Neutrophil (primary cell): ENCODE data around the gene CBR1.

Experiments
- H3K27ac ChIP-seq: fragments of 200-600 bp; sonication (generic); 2 replicates; pipeline ENCODE4 v1.5.1; 2016; ENCODE audit warnings: mild to moderate bottlenecking, moderate library complexity
- H3K27me3 ChIP-seq: fragments of 200-600 bp; sonication (generic); 2 replicates; pipeline ENCODE4 v1.6.0; 2016; ENCODE audit warnings: mild to moderate bottlenecking
- H3K36me3 ChIP-seq: fragments of 200-600 bp; sonication (generic); 2 replicates; pipeline ENCODE4 v1.5.1; 2017
- H3K4me1 ChIP-seq, 2 experiments: fragments of 200-600 bp in 1 of 2; sonication (generic) in 1 of 2; 1 replicate in 1 of 2; 2 replicates in 1 of 2; pipeline versions ENCODE4 v1.5.1 to v1.6.1; 2013 to 2016; ENCODE audit warnings: low read depth in 1 of 2, low read length in 1 of 2, mild to moderate bottlenecking in 1 of 2, moderate library complexity in 1 of 2; ENCODE audit not compliant: control insufficient read depth in 1 of 2, insufficient read depth in 1 of 2
- H3K4me3 ChIP-seq, 2 experiments: fragments of 200-600 bp in 1 of 2; sonication (generic) in 1 of 2; 1 replicate in 1 of 2; 2 replicates in 1 of 2; pipeline ENCODE4 v1.5.1; 2013 to 2016; ENCODE audit warnings: low read depth in 1 of 2, low read length in 1 of 2, mild to moderate bottlenecking in 1 of 2, moderate library complexity in 1 of 2
- H3K9me3 ChIP-seq: fragments of 200-600 bp; sonication (generic); 2 replicates; pipeline ENCODE4 v1.5.1; 2016
- CTCF ChIP-seq: fragments of 200-600 bp; sonication (generic); IDR thresholded peaks from 2 replicates; pipeline ENCODE4 v1.5.1; 2016; ENCODE audit warnings: antibody characterized with exemption

CBR1 gene

DNA sequence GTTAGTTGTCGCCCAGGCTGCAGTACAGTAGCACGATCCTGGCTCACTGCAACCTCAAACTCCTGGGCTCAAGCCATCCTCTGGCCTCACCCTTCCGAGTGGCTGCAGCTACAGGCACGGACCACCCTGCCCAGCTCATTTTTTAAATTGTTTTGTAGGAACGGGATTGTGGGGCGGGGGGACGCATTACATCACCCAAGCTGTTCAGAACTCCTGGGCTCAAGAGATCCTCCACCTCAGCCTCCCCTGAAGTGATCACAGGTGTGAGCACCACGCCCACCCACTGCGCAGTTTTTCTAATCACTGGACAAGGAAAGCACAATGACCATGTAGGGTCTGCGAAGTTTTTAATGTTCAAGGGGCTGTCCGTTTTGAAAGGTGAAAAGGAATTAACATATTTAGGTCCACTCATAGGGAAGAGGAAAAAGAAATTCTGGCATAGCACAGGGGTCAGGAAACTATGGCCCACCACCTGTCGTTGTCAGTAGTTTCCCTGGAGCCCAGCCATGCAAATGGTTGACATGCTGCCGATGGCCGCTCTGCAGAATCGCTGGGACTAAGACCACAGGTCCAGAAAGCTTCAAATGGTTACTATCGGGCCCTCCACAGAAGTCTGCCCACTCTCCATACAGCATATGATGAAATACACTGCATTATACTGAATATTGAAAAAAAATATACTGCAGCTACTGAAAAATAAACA is 35.5 kb upstream of the CBR1 start:
- peaks cover 48% of the 10 kb centered on the region for H3K36me3 ChIP-seq
- H3K4me1 ChIP-seq, result no peaks in the 10 kb centered on the region
- no peak for TF ChIP-seq CTCF
- no peaks in the 10 kb centered on the region for H3K9me3 ChIP-seq
- H3K27ac ChIP-seq, result no peak overlapping the region
- no peaks in the 10 kb centered on the region for H3K27me3 ChIP-seq
- H3K4me3 ChIP-seq, result no peak overlapping the region

DNA sequence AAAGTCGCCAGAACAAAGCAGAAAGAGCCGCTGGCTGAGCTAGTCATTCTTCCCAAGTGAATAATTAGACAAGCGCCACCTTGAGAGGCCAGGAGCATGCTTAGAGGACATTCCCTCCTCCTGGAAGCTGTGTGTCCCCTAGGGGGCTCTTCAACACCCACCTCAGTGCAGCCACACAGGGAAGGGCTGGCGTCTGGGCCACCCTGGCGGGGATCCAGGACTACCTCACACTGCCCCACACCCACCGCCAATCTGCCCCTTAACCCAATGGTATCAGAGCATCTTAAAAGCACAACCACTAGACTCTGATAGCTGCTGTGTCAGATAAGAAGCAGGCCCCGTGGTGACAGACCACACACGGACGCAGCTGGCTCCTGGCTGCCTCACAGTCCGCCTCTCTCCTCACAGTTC is 34.4 kb upstream of the CBR1 start:
- no peaks in the 10 kb centered on the region for H3K9me3 ChIP-seq
- no peaks in the 10 kb centered on the region for H3K4me1 ChIP-seq
- no peaks in the 10 kb centered on the region for H3K27me3 ChIP-seq
- no peak for TF ChIP-seq CTCF
- H3K36me3 ChIP-seq, result peaks cover 55% of the 10 kb centered on the region
- no peak overlapping the region for H3K27ac ChIP-seq
- no peak overlapping the region for H3K4me3 ChIP-seq

- H3K27ac ChIP-seq, result no peak overlapping the region
- no peak overlapping the region for H3K4me3 ChIP-seq
- H3K4me1 ChIP-seq, result no peaks in the 10 kb centered on the region
- H3K9me3 ChIP-seq, result no peaks in the 10 kb centered on the region
- no peaks in the 10 kb centered on the region for H3K27me3 ChIP-seq
- no peak for TF ChIP-seq CTCF
- peaks cover 78% of the 10 kb centered on the region for H3K36me3 ChIP-seq
Observed at GRCh38 chr21:36038701-36039497, 30.9 kb upstream of the CBR1 start.

- Histone ChIP-seq H3K27me3 (no peaks in the 10 kb centered on the region), H3K36me3 (peaks cover 79% of the 10 kb centered on the region), H3K4me1 (no peaks in the 10 kb centered on the region), H3K4me3 (no peak overlapping the region), H3K27ac (no peak overlapping the region), H3K9me3 (no peaks in the 10 kb centered on the region)
- TF ChIP-seq CTCF, result no peak
Observed at GRCh38 chr21:36039861-36040260, 30.0 kb upstream of the CBR1 start.

DNA sequence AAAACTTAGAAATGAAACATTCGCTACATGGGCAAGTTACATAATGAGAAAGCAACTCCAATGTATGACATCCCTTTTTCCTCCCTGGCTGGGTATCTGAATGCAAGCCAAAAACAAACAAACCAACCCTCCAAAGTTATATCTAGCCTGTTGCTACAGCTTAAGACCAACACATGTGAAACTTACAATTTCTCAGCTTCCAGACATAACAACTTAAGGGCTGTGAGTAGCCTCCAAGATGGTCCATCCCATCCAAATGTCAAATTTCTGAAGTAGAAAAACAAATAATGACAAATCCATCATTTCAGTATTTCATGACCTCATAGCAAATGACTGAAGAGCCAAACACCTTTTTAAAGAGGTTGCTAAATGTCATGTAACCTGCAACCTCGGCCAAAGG is 29.4 kb upstream of the CBR1 start:
- Histone ChIP-seq H3K27ac (no peak overlapping the region), H3K4me3 (no peak overlapping the region), H3K36me3 (peaks cover 79% of the 10 kb centered on the region), H3K9me3 (no peaks in the 10 kb centered on the region), H3K4me1 (no peaks in the 10 kb centered on the region), H3K27me3 (no peaks in the 10 kb centered on the region)
- no peak for TF ChIP-seq CTCF
